Measurements from ENCODE around the gene LAMC2.

The LAMC2 gene

GRCh38 chr1:183173828-183174227 is 12.2 kb upstream of the LAMC2 start:
- no peak for DNase-seq (ENCODE audit: low spot score)

- DNase-seq (ENCODE audit: low spot score), result no peak
Measured at GRCh38 chr1:183175631-183176030, 10.4 kb upstream of the LAMC2 start.

DNA sequence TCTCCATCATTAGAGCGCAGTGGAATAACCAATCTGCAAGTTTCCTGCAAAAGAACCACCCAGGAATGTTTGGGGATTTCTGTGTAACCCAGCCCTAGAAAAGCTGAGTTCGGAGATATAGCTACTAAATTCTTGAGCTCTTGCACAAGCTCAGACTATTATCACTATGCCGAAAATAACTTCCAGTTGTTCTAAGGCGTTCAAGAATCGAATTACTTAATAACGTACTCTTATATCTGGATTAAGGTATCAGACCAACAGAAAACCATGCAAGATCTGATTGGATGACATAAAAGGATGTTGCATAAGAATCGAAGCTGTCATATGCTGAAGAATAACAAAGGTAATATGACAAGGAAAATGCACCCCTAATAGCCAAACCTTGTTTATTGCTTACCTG is 7.5 kb upstream of the LAMC2 start:
- DNase-seq (ENCODE audit: low spot score), result no peak

DNA sequence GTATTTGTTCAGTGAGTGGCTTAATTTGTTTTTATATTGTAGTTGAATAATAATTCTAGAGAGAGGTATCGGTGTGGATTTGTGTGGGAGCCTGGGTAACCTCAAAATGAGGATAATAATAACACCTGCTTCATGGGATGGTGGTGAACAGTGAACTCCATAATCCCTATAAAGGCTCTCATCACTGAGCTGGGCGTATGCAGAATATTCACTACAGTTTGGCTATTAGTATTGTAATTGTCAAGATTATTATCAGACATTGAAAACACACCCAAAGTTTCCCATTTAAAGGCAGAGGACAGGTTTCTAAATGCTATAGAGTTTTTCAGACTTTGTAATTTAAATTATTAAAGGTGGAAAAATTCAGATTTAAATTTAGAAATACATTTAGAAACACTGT is 7.0 kb upstream of the LAMC2 start:
- DNase-seq (ENCODE audit: low spot score), result no peak

DNA sequence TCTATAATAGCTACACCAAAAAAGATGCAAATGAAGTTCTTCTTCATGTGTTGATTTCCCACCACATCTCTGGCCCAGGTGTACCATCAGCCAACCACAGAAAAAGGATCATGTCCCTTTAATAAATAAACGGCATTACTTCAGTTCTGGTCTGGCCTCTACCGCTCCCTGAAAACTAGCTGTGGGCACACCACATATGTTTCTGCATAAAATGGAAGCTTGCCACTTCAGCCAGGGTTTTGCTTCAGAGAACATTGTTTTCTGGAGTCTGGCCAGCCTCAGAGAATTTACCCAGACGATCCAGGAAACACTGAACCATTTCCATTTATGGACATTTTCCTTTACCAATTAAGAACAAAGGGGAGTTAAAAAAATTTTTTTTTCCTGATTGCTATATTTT is 5.8 kb upstream of the LAMC2 start:
- no peak for DNase-seq (ENCODE audit: low spot score)

DNA sequence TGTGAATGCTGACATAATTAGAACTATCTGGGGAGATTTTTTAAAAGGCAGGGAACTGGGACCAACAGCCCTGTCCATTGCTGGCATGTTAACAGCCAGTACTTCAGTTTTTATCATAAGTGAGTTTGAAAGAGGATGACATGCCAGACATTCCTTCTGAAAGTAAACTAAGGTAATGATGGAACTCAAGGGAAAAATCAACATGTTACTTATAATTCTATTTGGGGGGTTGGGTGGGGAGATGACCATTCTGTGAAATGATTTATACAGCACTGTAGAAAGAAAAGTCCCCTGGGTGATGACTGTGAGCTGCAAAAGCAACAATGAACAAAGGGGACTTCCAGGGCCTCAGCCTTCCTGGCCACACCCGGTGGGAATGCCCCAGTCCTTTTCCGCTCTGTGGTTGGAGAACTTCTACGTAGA is 5.4 kb upstream of the LAMC2 start:
- DNase-seq (ENCODE audit: low spot score), result no peak

- no peak for DNase-seq (ENCODE audit: low spot score)
Measured at GRCh38 chr1:183186841-183187240, 777 bp downstream of the LAMC2 start.

DNA sequence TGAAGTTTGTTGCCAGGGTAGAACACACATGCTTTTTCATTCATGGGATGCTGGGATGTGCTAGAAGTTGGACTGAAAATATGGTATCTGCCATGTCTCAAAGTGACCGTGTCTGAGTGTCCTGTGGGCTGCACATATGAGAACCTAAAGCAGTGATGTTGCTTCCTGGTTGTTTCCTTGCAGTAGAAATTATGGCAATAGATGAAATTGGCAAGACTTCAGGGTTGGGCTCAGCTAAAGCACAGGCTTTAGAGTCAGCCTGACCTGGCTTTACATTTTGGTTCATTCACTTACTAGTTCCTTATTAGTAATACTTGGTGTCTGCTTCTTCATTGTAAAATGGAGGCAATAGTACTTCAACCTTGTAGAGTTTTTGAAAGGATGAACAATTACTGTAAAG is 2.2 kb downstream of the LAMC2 start:
- DNase-seq (ENCODE audit: low spot score), result no peak

- DNase-seq (ENCODE audit: low spot score), result no peak
Measured at GRCh38 chr1:183191833-183192232, 5.8 kb downstream of the LAMC2 start.

- no peak for DNase-seq (ENCODE audit: low spot score)
Measured at GRCh38 chr1:183193963-183194525, 8.0 kb downstream of the LAMC2 start.

GRCh38 chr1:183194527-183195141 is 8.6 kb downstream of the LAMC2 start:
- DNase-seq (ENCODE audit: low spot score), result no peak

DNA sequence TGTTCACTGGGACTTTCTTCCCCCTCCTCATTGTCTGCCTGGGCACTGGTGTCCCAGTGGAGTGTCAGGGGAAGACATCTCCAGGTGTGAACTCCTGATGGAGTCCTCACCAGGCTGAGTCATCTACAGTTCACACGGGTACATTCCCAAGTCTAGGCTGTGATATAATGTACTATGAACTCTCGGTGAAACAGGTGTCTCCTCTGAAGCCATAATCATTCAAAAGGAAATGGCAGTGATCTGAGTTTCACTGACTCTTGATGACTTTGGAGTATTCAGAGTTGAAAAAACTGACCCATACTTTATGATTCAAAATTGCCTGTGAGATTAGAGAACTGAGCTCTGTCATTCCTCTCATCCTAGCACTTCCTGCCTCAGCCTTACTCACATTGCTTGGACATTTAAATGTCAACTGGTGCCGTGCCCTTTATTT is 9.1 kb downstream of the LAMC2 start:
- no peak for DNase-seq (ENCODE audit: low spot score)

DNA sequence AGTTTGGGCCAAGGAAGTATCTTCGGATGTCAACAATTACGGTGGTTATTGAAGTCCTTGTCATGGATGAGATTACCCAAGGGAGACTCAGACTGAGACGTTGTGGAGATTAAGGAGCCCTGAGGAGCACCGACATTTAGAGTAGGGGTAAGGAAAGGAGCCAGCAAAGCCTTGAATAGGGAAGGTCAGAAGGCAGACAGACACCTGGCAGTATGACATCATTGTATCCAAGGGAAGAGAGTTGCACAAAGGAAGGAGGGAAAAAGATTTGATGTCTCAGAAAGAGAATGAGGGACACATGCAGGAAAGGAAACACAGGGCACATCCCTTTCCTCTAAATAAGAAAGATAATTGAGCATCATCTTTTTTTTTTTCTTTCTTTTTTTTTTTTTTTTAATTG is 11.7 kb downstream of the LAMC2 start:
- no peak for DNase-seq (ENCODE audit: low spot score)

DNA sequence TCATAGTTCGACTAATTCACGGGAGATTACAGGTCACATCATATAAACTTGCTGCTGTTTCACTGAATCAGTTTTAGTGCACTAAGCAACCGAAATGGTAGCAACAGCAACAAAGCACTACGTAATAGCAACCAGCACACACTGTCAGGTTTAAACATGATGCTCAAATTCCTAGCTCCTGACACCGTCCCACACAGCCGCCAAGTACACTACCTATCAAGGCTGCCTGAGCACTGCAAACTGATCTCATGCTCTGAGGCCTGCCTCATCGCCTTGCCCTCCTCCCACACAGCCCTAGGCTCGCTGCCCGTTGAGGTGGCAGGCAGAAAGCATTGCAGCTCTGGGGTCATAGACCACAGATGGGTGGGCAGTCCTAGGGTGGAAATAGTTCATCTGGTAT is 12.4 kb downstream of the LAMC2 start:
- no peak for DNase-seq (ENCODE audit: low spot score)

GRCh38 chr1:183199304-183199703 is 13.2 kb downstream of the LAMC2 start:
- DNase-seq (ENCODE audit: low spot score), result no peak

DNA sequence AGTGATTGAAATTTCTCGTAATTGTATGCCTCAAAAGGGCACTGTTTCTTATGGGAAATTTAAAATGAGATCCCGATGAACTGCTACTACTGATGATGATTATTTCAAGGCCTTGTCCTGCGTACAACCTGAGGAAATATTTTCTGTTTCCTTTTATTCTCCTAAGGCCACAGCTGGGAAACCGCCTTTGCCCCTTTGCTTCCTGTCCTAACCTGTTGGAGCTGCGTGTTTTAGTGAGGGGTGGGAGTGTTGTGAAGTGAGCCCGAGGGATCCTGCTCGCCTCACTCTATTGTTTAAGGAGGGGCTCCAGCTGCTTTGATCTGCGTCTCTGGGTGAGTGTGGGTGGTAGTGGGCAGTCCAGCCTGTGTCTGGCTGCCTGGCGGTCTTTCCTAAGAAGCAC is 14.4 kb downstream of the LAMC2 start:
- no peak for DNase-seq (ENCODE audit: low spot score)

GRCh38 chr1:183203094-183203493 is 17.0 kb downstream of the LAMC2 start:
- no peak for DNase-seq (ENCODE audit: low spot score)

GRCh38 chr1:183205196-183205781 is 19.2 kb downstream of the LAMC2 start:
- DNase-seq (ENCODE audit: low spot score), result no peak

DNA sequence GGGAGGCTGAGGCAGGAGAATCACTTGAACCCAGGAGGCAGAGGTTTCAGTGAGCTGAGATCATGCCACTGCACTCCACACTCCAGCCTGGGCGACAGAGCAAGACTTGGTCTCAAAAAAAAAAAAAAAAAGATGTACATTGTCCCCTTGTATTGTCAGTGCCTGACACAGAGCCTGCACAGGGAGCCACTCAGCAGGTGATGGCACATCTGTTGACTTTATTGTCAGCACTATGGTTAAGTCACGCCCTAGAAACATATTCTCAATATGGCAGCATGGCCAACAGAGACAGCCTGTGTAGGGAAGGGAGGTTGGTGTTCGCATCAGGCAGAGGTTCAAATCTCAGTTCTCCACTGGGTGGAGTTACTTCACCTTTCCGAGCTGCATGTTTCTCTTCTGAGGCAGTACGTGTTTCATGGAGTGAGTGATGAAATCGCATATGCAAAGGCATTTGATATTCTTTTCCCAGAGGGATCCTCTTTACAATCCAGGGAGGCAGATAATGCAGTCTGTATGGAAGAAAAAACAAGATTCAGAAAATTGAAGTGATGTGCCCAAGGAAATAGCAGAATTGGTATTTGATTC is 20.6 kb downstream of the LAMC2 start:
- no peak for DNase-seq (ENCODE audit: low spot score)

- no peak for DNase-seq (ENCODE audit: low spot score)
Measured at GRCh38 chr1:183209533-183210158, 23.6 kb downstream of the LAMC2 start.

DNA sequence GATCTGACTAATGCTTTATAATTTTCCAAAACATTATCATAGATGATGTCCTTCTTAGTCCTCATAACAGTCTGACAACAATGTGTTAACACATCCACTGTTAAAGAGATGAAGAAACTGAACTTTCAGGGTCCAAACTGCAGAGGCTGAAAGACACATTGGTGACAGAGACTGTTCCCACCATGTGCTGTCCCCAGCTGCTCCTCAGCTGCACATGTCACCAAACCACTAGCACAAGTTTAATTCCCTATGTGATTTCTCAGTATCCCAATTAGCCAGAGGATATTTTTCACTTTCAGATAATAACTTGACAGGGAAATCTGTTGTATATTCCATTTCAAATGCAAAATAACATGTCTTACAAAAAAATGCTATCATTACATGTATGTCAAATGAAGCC is 24.6 kb downstream of the LAMC2 start:
- DNase-seq (ENCODE audit: low spot score), result no peak

DNA sequence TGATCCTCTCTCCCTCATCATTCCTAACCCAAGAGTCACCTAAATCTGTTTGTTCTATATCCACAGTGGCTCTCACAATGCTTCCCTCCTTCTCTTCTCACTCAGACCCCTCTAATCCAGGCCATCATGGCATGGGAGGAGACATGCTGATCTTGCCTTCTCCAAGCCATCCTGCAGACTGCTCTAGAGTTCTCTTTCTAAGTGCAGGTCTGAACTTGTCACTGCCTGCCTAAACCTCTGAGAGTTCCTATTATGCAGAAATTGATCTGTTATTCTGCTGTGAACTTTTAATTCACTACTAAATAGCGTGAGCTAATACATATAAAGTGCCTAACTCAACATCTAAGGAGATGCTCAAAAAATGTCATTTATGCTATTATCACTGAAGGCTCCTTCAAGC is 26.8 kb downstream of the LAMC2 start:
- DNase-seq (ENCODE audit: low spot score), result no peak
